Stimulated activated CD4-positive, alpha-beta T cell treated with anti-CD3 and anti-CD28 coated beads, Interleukin-1b, Interleukin-23, amount 100 ng/mL, for 1 hour (primary cell): ENCODE measurements around the gene RBM45.

Source experiments
- DNase-seq, 2 donors: peaks; one replicate each; pipeline ENCODE4 v3.0.0-alpha.2; 2020; ENCODE audit warnings: low read depth in 2 of 2

Gene RBM45

GRCh38 chr2:178159966-178160365 lies 47.7 kb downstream of the RBM45 start:
- no peak for DNase-seq

- DNase-seq, result no peak
These were observed 48.4 kb downstream of the RBM45 start for GRCh38 chr2:178160601-178161000.

- no peak for DNase-seq
These were observed 51.2 kb downstream of the RBM45 start for GRCh38 chr2:178163395-178163794.

GRCh38 chr2:178163911-178164310 lies 51.7 kb downstream of the RBM45 start:
- DNase-seq, result no peak

- no peak for DNase-seq
These were observed 61.4 kb downstream of the RBM45 start for GRCh38 chr2:178173657-178174056.

- DNase-seq, result no peak
These were observed 64.9 kb downstream of the RBM45 start for GRCh38 chr2:178177066-178177679.
